K562 (cell line): Measurements from ENCODE around the gene NUSAP1. TPM values are rescaled to one million over a fixed set of nuclear protein-coding genes. Genes with fewer than 3 reads are reported as not detected.

Source experiments
- ATF1 ChIP-seq, 2 experiments: fragments of 450-650 bp in 1 of 2; IDR thresholded peaks; 2 replicates each; pipeline ENCODE4 v1.6.1; 2016; ENCODE audit warnings: missing compliant biosample characterization in 1 of 2, missing genetic modification characterization in 1 of 2
- CBFA2T2 ChIP-seq: fragments of 450-650 bp; conservative IDR thresholded peaks from 2 replicates; pipeline ENCODE4 v1.6.1; 2017; ENCODE audit warnings: mild to moderate bottlenecking
- CREM ChIP-seq: IDR thresholded peaks from 2 replicates; pipeline ENCODE4 v1.6.1; 2014; ENCODE audit warnings: antibody characterized with exemption, low read depth
- CXXC5 ChIP-seq: fragments of 250-450 bp; sonication (Bioruptor Pico); IDR thresholded peaks from 2 replicates; pipeline ENCODE4 v1.8.0; 2022; ENCODE audit warnings: inconsistent platforms, mild to moderate bottlenecking, moderate library complexity
- EP400 ChIP-seq: fragments of 450-650 bp; IDR thresholded peaks from 2 replicates; pipeline ENCODE4 v1.6.1; 2017; ENCODE audit warnings: antibody characterized with exemption, mild to moderate bottlenecking, moderate library complexity
- ETV5 ChIP-seq: sonication (generic); formaldehyde crosslinking; IDR thresholded peaks from 2 replicates; pipeline ENCODE4 v1.4.0; 2020; ENCODE audit warnings: low read depth, mild to moderate bottlenecking, missing genetic modification reagents
- FOXJ2 ChIP-seq: fragments of 200-800 bp; sonication (Bioruptor generic); IDR thresholded peaks from 2 replicates; pipeline ENCODE4 v1.6.1; 2016; ENCODE audit warnings: missing genetic modification characterization, missing compliant biosample characterization
- GMEB1 ChIP-seq: fragments of 250-450 bp; sonication (Bioruptor Pico); IDR thresholded peaks from 2 replicates; pipeline ENCODE4 v1.4.0; 2020; ENCODE audit warnings: mild to moderate bottlenecking
- HMGN3 ChIP-seq: IDR thresholded peaks from 2 replicates; pipeline ENCODE4 v1.6.1; 2011; ENCODE audit warnings: borderline replicate concordance, low read depth, mild to moderate bottlenecking, mixed read lengths, low read length; ENCODE audit not compliant: insufficient read length; ENCODE audit errors: extremely low read depth
- MEF2A ChIP-seq: IDR thresholded peaks from 2 replicates; pipeline ENCODE4 v1.6.1; 2011; ENCODE audit warnings: low read depth, mild to moderate bottlenecking, low read length, moderate library complexity; ENCODE audit not compliant: control insufficient read depth
- PHF8 ChIP-seq: fragments of 200-600 bp; sonication (generic); IDR thresholded peaks from 2 replicates; pipeline ENCODE4 v1.6.1; 2012; ENCODE audit warnings: mixed run types, mild to moderate bottlenecking, inconsistent platforms, low read length, moderate library complexity, borderline replicate concordance
- REST ChIP-seq, 2 experiments: fragments of 450-650 bp; formaldehyde crosslinking in 1 of 2; IDR thresholded peaks; 2 replicates each; pipeline versions ENCODE4 v1.4.0 to v1.6.1; 2014 to 2020; ENCODE audit warnings: mild to moderate bottlenecking in 2 of 2, borderline replicate concordance in 1 of 2, low read depth in 1 of 2
- SNIP1 ChIP-seq: fragments of 450-650 bp; IDR thresholded peaks from 2 replicates; pipeline ENCODE4 v1.7.1; 2017; ENCODE audit warnings: low read depth, mild to moderate bottlenecking
- SUPT5H ChIP-seq: fragments of 450-650 bp; IDR thresholded peaks from 2 replicates; pipeline ENCODE4 v1.6.1; 2016
- TCF15 ChIP-seq: fragments of 250-450 bp; sonication (Bioruptor Pico); IDR thresholded peaks from 2 replicates; pipeline ENCODE4 v1.8.0; 2022; ENCODE audit warnings: moderate library complexity, mild to moderate bottlenecking, inconsistent platforms
- TSC22D4 ChIP-seq: fragments of 450-650 bp; IDR thresholded peaks from 2 replicates; pipeline ENCODE4 v1.6.1; 2016; ENCODE audit warnings: missing genetic modification characterization, missing biosample characterization, control low read depth
- ZFPM2 ChIP-seq: fragments of 250-450 bp; sonication (Bioruptor Pico); IDR thresholded peaks from 2 replicates; pipeline ENCODE4 v1.5.1; 2022; ENCODE audit warnings: mild to moderate bottlenecking
- ZNF217 ChIP-seq: sonication (generic); formaldehyde crosslinking; IDR thresholded peaks from 2 replicates; pipeline ENCODE4 v1.8.0; 2022; ENCODE audit warnings: mild to moderate bottlenecking, missing genetic modification reagents
- ZNF696 ChIP-seq: fragments of 250-450 bp; sonication (Bioruptor Pico); conservative IDR thresholded peaks from 2 replicates; pipeline ENCODE4 v1.4.0; 2020; ENCODE audit warnings: mild to moderate bottlenecking, moderate library complexity
- polyA plus RNA-seq, 8 experiments: library from polyadenylated mRNA; depleted of rRNA in 4 of 8; stranded (reverse) in 5 of 8; unstranded in 3 of 8; fragments of >200 nt; fragmentation: Nextera tagmentation in 2 of 8; fragmentation: Illumina TruSeq in 1 of 8; extraction: Ambion mirVana in 2 of 8; extraction: Trizol in 1 of 8; gene quantifications; 2 replicates each; pipeline versions ENCODE4 v1.2.1 to v1.2.3, GENCODE V29; 2011 to 2014; ENCODE audit warnings: inconsistent platforms in 1 of 8, missing spikeins in 1 of 8
- total RNA-seq, 7 experiments: library from RNA; depleted of rRNA in 6 of 7; stranded (reverse); fragments of >200 nt in 6 of 7; fragmentation: Illumina TruSeq in 2 of 7; extraction: Trizol in 2 of 7; gene quantifications; 2 replicates each; pipeline versions ENCODE4 v1.2.1 to v1.2.3, GENCODE V29; 2011 to 2021; ENCODE audit warnings: low replicate concordance in 1 of 7

NUSAP1 gene
- total and polyA plus RNA-seq, 9 of the 15 experiments (the other 6 are each of a cell fraction or from before 2014, with no cell fraction given), result 119 to 266 (median 227) TPM

GRCh38 chr15:41416742-41417417 is 84.2 kb downstream of the NUSAP1 start, which contains the start of gene RTF1 (continued):
- TF ChIP-seq CBFA2T2 (no peak), TCF15 (no peak), MEF2A (no peak), ZNF696 (no peak), ZNF217 (CRISPR knock-in tag) (no peak), FOXJ2 (tag) (no peak), GMEB1 (CRISPR knock-in tag) (peak; percentile 93), CREM (peak; percentile 96), ATF1 (CRISPR knock-in tag; IDR thresholded peaks at IDR 0.05) (peak; percentile 64), ATF1 (tag; IDR thresholded peaks at IDR 0.05) (peak; percentile 91), PHF8 (peak; percentile 96), SNIP1 (no peak), REST (IDR thresholded peaks at IDR 0.05; ENCODE audit: borderline replicate concordance) (no peak), REST (CRISPR knock-in tag; IDR thresholded peaks at IDR 0.05; ENCODE audit: low read depth) (no peak), HMGN3 (no peak), SUPT5H (peak; percentile 85), CXXC5 (CRISPR knock-in tag) (peak; percentile 44), EP400 (peak; percentile 98), TSC22D4 (tag) (no peak), ETV5 (CRISPR knock-in tag) (no peak), ZFPM2 (CRISPR knock-in tag) (no peak)
